LNCaP clone FGC (cell line): Measurements from ENCODE around the gene ATP6V1G3.

ENCODE experiments used
- DNase-seq: peaks from one replicate; pipeline ENCODE4 v3.0.0-alpha.2; 2011; ENCODE audit warnings: low read depth
- H3K4me3 ChIP-seq: 2 replicates; pipeline ENCODE4 v1.5.1; 2011; ENCODE audit warnings: mild to moderate bottlenecking, low read depth, low read length, control low read depth
- TF ChIP-seq, protein P1 (sequence below): IDR thresholded peaks from 2 replicates; pipeline ENCODE4 v1.5.1; 2012; ENCODE audit warnings: mild to moderate bottlenecking; ENCODE audit not compliant: control insufficient read depth, insufficient read depth; ENCODE audit errors: extremely low read depth

ATP6V1G3 gene

DNA sequence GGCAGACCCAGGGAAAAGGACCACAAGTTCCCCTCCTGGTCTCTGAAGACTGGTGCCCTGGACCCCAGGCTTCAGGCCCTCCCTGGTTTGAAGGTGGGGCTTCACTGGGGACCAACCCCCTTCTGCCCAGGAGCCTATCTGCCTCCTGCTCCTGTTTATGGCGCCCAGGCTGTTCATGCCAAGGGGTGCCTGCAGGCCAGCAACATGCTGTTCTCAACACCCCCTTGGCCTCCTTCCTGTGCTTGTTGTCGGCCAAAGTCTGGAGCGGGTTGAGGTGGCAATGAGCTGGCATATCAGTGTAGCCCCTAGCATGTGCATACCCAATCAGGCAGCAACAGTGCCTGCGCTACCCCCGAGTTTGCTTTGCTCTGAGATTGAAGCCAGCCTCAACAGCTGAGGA, 46.3 kb downstream of the ATP6V1G3 start:
- DNase-seq, result no peak
- H3K4me3 ChIP-seq, result no peak overlapping the region
- TF ChIP-seq, protein P1, sequence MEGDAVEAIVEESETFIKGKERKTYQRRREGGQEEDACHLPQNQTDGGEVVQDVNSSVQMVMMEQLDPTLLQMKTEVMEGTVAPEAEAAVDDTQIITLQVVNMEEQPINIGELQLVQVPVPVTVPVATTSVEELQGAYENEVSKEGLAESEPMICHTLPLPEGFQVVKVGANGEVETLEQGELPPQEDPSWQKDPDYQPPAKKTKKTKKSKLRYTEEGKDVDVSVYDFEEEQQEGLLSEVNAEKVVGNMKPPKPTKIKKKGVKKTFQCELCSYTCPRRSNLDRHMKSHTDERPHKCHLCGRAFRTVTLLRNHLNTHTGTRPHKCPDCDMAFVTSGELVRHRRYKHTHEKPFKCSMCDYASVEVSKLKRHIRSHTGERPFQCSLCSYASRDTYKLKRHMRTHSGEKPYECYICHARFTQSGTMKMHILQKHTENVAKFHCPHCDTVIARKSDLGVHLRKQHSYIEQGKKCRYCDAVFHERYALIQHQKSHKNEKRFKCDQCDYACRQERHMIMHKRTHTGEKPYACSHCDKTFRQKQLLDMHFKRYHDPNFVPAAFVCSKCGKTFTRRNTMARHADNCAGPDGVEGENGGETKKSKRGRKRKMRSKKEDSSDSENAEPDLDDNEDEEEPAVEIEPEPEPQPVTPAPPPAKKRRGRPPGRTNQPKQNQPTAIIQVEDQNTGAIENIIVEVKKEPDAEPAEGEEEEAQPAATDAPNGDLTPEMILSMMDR, result no peak

DNA sequence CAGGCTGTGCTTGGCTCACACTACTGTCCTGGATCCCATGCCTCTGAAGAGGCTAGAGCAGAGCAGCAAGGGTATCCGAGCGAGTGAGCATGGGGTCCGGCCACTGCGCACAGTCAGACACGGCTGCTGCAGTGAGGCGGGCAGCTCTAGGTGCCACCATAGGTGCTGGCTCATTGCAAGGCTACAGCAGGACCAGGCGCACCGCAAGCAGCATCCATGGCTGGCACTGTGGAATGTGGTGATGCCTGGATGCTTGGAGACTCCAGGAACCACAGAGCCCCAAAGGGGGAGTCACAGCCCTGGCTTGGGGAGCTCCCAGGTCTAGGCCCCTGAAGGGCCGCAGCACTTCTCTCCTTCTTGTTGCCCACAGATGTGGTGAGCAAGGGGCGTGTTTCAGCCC, 47.2 kb downstream of the ATP6V1G3 start:
- TF ChIP-seq, protein P1, result no peak
- no peak for DNase-seq
- no peak overlapping the region for H3K4me3 ChIP-seq

DNA sequence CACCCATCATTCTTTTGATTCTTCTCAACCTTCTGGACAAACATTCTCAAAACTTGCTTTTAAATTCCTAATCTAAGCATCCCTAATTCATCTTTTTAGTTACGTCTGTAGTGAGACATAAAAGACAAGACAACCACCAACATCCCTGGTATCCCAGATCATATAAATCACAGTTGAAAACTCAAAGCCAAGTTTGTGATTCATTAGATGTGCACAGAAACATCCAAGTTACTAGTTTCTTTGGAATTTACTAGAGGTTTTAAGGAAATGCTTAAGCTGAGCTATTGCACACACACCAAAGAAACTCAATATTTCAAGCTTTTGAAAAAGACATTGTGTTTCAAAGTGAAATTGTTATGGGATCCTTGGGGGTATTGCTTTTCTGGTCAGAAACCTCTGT, 47.6 kb downstream of the ATP6V1G3 start:
- H3K4me3 ChIP-seq, result no peak overlapping the region
- TF ChIP-seq, protein P1, result no peak
- no peak for DNase-seq

DNA sequence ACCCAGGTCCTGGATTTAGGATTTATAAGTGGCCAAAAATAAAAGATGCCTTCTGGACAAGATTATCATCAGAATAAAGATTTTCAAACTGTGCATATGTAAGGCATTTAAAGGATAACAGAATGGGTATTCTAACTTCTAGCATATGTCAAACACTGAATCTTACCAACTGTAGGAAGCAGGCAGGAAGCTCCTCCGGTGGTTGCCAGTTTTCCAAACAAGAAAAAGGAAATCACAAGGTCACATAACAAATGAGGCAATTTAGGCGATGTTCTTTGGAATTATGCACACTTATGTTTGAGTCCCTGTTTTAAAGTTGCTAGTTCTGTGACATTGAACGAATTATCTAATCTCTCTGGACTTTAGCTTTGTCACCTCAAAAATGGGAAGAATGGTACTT, 48.9 kb downstream of the ATP6V1G3 start:
- DNase-seq, result no peak
- TF ChIP-seq, protein P1, result no peak
- no peak overlapping the region for H3K4me3 ChIP-seq

DNA sequence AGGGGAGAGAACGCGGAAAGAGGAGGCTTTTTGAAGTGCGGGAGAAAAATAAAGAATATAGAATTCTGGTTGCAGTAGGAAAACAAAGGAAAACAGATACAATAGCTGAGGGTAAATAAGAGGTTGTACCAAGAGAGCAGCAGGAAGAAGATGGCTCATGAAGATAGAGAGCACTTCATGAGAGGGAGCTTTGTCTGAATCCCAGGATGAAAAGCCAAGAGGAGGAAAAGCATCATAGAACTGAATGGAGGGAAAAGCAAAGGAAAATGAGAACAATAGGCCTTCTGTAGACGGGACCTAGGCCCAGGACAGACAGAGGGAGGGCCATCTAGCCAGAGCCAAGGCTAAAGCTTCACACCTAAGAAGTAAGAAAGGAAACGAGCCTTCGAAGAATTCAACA, 49.5 kb downstream of the ATP6V1G3 start:
- TF ChIP-seq, protein P1, result no peak
- no peak for DNase-seq
- no peak overlapping the region for H3K4me3 ChIP-seq

DNA sequence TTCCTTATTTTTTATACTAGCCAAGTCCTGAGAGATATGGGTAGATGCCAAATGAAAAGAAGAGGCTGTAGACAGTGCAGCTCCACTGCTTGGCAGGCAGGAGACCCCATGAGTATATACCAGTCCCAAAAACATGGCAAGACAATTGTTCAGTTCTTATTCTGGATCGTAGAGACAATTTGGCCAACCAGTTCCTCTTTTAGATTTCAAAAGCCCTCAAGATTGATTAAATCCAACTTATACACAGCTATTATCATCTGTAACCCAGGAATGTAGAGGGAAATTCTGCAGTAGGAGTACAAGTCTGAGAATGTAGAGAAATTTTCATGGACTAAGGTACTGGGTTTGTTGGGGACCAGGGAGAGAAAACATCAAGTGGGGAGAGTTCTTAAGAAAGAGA, 50.3 kb downstream of the ATP6V1G3 start:
- no peak overlapping the region for H3K4me3 ChIP-seq
- TF ChIP-seq, protein P1, result no peak
- no peak for DNase-seq

DNA sequence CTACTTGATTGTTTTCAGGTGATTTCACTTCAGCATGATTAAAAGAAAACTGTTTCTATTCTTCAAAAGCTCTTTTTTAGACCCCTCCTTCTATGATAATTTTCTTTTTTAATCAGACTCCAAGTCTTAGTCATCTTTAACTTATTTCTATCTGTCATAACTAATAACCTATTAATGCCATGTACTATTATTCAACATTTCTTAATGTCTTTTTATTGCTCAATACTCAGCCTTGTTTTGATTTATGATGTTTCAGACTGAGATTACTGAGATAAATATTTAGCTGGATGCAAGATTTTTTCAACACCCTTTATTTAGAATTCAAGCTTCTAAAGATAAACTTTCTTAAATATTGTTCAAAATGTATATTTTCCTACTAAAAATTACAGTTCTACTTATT, 53.6 kb downstream of the ATP6V1G3 start:
- TF ChIP-seq, protein P1, result no peak
- no peak overlapping the region for H3K4me3 ChIP-seq
- DNase-seq, result no peak
